ENCODE data around the gene MAPK12. TPM values are rescaled to one million over a fixed set of nuclear protein-coding genes. Genes with fewer than 3 reads are reported as not detected.

The MAPK12 gene
- total RNA-seq, 2 experiments from 2014 or later, result 9.1 to 9.7 TPM

GRCh38 chr22:50269573-50269969 is 8.1 kb upstream of the MAPK12 start:
- Mint-ChIP-seq H3K4me3 (peak overlapping the region; percentile 68), H3K9me3 (no peaks in the 10 kb centered on the region), H3K27me3 (no peaks in the 10 kb centered on the region), H3K36me3 (no peaks in the 10 kb centered on the region), H3K27ac (peak overlapping the region; percentile 8), H3K4me1 (ENCODE audit: low read depth) (peaks cover 8% of the 10 kb centered on the region)
- ChIA-PET POLR2A (interaction anchor here (0.9 to 1.2 kb wide), 3 partner anchors 25 to 256 kb away, joined by 3 read pairs; partner anchors contain the start of gene SCO2), CTCF (interaction anchor here (1.0 to 1.5 kb wide), 4 partner anchors 17 to 256 kb away, joined by 3 read pairs; partner anchors contain the start of gene SCO2)
- no peak for DNase-seq
- intact Hi-C loops (cut with micrococcal nuclease), result no loop called here

GRCh38 chr22:50268655-50269113 is 7.2 kb upstream of the MAPK12 start:
- no peak for DNase-seq
- H3K36me3 Mint-ChIP-seq, result no peaks in the 10 kb centered on the region
- no peaks in the 10 kb centered on the region for H3K9me3 Mint-ChIP-seq
- H3K4me1 Mint-ChIP-seq (ENCODE audit: low read depth), result peaks cover 8% of the 10 kb centered on the region
- ChIA-PET POLR2A (interaction anchor here (0.9 to 1.2 kb wide), 2 partner anchors 24 to 257 kb away, joined by 3 read pairs; partner anchors contain the start of gene SCO2), CTCF (interaction anchor here (1.0 to 1.2 kb wide), 2 partner anchors 59 to 257 kb away, joined by 3 read pairs; partner anchors contain the start of gene SCO2)
- no peaks in the 10 kb centered on the region for H3K27me3 Mint-ChIP-seq
- no peak overlapping the region for H3K27ac Mint-ChIP-seq
- intact Hi-C loops (cut with micrococcal nuclease), result no loop called here
- H3K4me3 Mint-ChIP-seq, result peak overlapping the region; percentile 68

GRCh38 chr22:50267591-50268390 is 6.3 kb upstream of the MAPK12 start:
- Mint-ChIP-seq H3K4me1 (ENCODE audit: low read depth) (peaks cover 8% of the 10 kb centered on the region), H3K9me3 (no peaks in the 10 kb centered on the region), H3K36me3 (no peaks in the 10 kb centered on the region), H3K27ac (no peak overlapping the region), H3K27me3 (peaks cover 2% of the 10 kb centered on the region), H3K4me3 (no peak overlapping the region)
- ChIA-PET CTCF (interaction anchor here (0.7 to 2.4 kb wide), 5 partner anchors 15 to 74 kb away, joined by 3 to 9 read pairs (median 3); partner anchors contain the start of gene HDAC10), POLR2A (interaction anchor here (2.0 kb wide), 1 partner anchor 16 kb away, joined by 5 read pairs; the partner anchor contains the start of gene HDAC10)
- DNase-seq, result peak; percentile 64
- intact Hi-C loops (cut with micrococcal nuclease), result no loop called here

GRCh38 chr22:50266994-50267393 is 5.5 kb upstream of the MAPK12 start:
- POLR2A ChIA-PET, result interaction anchor here (2.0 kb wide), 1 partner anchor 16 kb away, joined by 5 read pairs; the partner anchor contains the start of gene HDAC10
- H3K36me3 Mint-ChIP-seq, result no peaks in the 10 kb centered on the region
- intact Hi-C loops (cut with micrococcal nuclease), result no loop called here
- CTCF ChIA-PET, result interaction anchor here (0.7 to 2.4 kb wide), 3 partner anchors 14 to 26 kb away, joined by 3 to 9 read pairs (median 3); partner anchors contain the start of gene HDAC10
- no peak overlapping the region for H3K27ac Mint-ChIP-seq
- DNase-seq, result no peak
- H3K4me1 Mint-ChIP-seq (ENCODE audit: low read depth), result peaks cover 13% of the 10 kb centered on the region
- H3K27me3 Mint-ChIP-seq, result peaks cover 10% of the 10 kb centered on the region
- no peaks in the 10 kb centered on the region for H3K9me3 Mint-ChIP-seq
- no peak overlapping the region for H3K4me3 Mint-ChIP-seq

- no peaks in the 10 kb centered on the region for H3K9me3 Mint-ChIP-seq
- peaks cover 12% of the 10 kb centered on the region for H3K27me3 Mint-ChIP-seq
- POLR2A ChIA-PET, result interaction anchor here (0.6 kb wide), 1 partner anchor 233 kb away, joined by 5 read pairs; no protein-coding TSS in a partner anchor
- H3K27ac Mint-ChIP-seq, result no peak overlapping the region
- H3K4me1 Mint-ChIP-seq (ENCODE audit: low read depth), result peaks cover 13% of the 10 kb centered on the region
- no peaks in the 10 kb centered on the region for H3K36me3 Mint-ChIP-seq
- intact Hi-C loops (cut with micrococcal nuclease), result no loop called here
- no peak for DNase-seq
- H3K4me3 Mint-ChIP-seq, result no peak overlapping the region
- CTCF ChIA-PET, result no interaction called here
These were observed 3.6 kb upstream of the MAPK12 start for GRCh38 chr22:50264946-50265669.

- intact Hi-C loops (cut with micrococcal nuclease), result no loop called here
- H3K27me3 Mint-ChIP-seq, result peaks cover 13% of the 10 kb centered on the region
- no peaks in the 10 kb centered on the region for H3K36me3 Mint-ChIP-seq
- ChIA-PET CTCF (interaction anchor here (0.8 to 1.9 kb wide), 3 partner anchors 12 to 23 kb away, joined by 3 to 5 read pairs (median 3); no protein-coding TSS in a partner anchor), POLR2A (interaction anchor here (3.5 kb wide), 1 partner anchor 13 kb away, joined by 15 read pairs; the partner anchor contains the start of gene HDAC10)
- no peaks in the 10 kb centered on the region for H3K9me3 Mint-ChIP-seq
- no peak overlapping the region for H3K4me3 Mint-ChIP-seq
- no peak overlapping the region for H3K27ac Mint-ChIP-seq
- peaks cover 10% of the 10 kb centered on the region for H3K4me1 Mint-ChIP-seq (ENCODE audit: low read depth)
- DNase-seq, result no peak
These were observed 2.7 kb upstream of the MAPK12 start for GRCh38 chr22:50264104-50264745.

GRCh38 chr22:50262973-50263617 is 1.6 kb upstream of the MAPK12 start:
- Mint-ChIP-seq H3K36me3 (no peaks in the 10 kb centered on the region), H3K27ac (no peak overlapping the region), H3K27me3 (peaks cover 19% of the 10 kb centered on the region), H3K4me1 (ENCODE audit: low read depth) (peaks cover 6% of the 10 kb centered on the region), H3K9me3 (no peaks in the 10 kb centered on the region), H3K4me3 (no peak overlapping the region)
- no peak for DNase-seq
- intact Hi-C loops (cut with micrococcal nuclease), result no loop called here
- CTCF ChIA-PET, result interaction anchor here (1.0 to 1.9 kb wide), 2 partner anchors 11 to 22 kb away, joined by 3 to 5 read pairs; no protein-coding TSS in a partner anchor
- POLR2A ChIA-PET, result interaction anchor here (1.0 to 3.5 kb wide), 2 partner anchors 12 to 19 kb away, joined by 3 to 15 read pairs; partner anchors contain the start of gene HDAC10

- intact Hi-C loops (cut with micrococcal nuclease), result no loop called here
- POLR2A ChIA-PET, result interaction anchor here (3.5 kb wide), 1 partner anchor 11 kb away, joined by 15 read pairs; the partner anchor contains the start of gene HDAC10
- Mint-ChIP-seq H3K4me3 (peak overlapping the region; percentile 61), H3K27ac (no peak overlapping the region), H3K27me3 (peaks cover 19% of the 10 kb centered on the region), H3K36me3 (no peaks in the 10 kb centered on the region), H3K4me1 (ENCODE audit: low read depth) (peaks cover 5% of the 10 kb centered on the region), H3K9me3 (no peaks in the 10 kb centered on the region)
- peak; percentile 29 for DNase-seq
- CTCF ChIA-PET, result interaction anchor here (1.9 kb wide), 1 partner anchor 22 kb away, joined by 5 read pairs; no protein-coding TSS in a partner anchor
These were observed 1.0 kb upstream of the MAPK12 start for GRCh38 chr22:50262460-50262911.

- Mint-ChIP-seq H3K9me3 (no peaks in the 10 kb centered on the region), H3K36me3 (no peaks in the 10 kb centered on the region), H3K27ac (no peak overlapping the region), H3K4me3 (peak overlapping the region; percentile 39), H3K27me3 (peaks cover 19% of the 10 kb centered on the region), H3K4me1 (ENCODE audit: low read depth) (peaks cover 5% of the 10 kb centered on the region)
- POLR2A ChIA-PET, result interaction anchor here (3.5 kb wide), 1 partner anchor 10 kb away, joined by 15 read pairs; the partner anchor contains the start of gene HDAC10
- peak; percentile 38 for DNase-seq
- intact Hi-C loops (cut with micrococcal nuclease), result no loop called here
- CTCF ChIA-PET, result interaction anchor here (0.9 to 1.3 kb wide), 4 partner anchors 16 to 360 kb away, joined by 3 to 4 read pairs (median 3); no protein-coding TSS in a partner anchor
These were observed 475 bp downstream of the MAPK12 start for GRCh38 chr22:50260801-50261614.

GRCh38 chr22:50260434-50260800 is 1.1 kb downstream of the MAPK12 start:
- POLR2A ChIA-PET, result interaction anchor here (3.5 kb wide), 1 partner anchor 9 kb away, joined by 15 read pairs; the partner anchor contains the start of gene HDAC10
- Mint-ChIP-seq H3K4me3 (peak overlapping the region; percentile 35), H3K27me3 (peaks cover 19% of the 10 kb centered on the region)

More at GRCh38 chr22:50260434-50260800, 1.1 kb downstream of the MAPK12 start:
- Mint-ChIP-seq H3K4me1 (ENCODE audit: low read depth) (peaks cover 5% of the 10 kb centered on the region), H3K9me3 (no peaks in the 10 kb centered on the region), H3K27ac (no peak overlapping the region), H3K36me3 (no peaks in the 10 kb centered on the region)
- intact Hi-C loops (cut with micrococcal nuclease), result no loop called here
- DNase-seq, result no peak
- CTCF ChIA-PET, result interaction anchor here (1.0 to 1.3 kb wide), 2 partner anchors 16 to 360 kb away, joined by 3 to 4 read pairs; no protein-coding TSS in a partner anchor

Measured in activated CD4-positive, alpha-beta memory T cell treated with anti-CD3 and anti-CD28 coated beads for 36 hours (primary cell).